HG03045 (cell line): Measurements from ENCODE around the gene NOP56.
"Not testable (repeated sequence)": the region's sequence is repeated elsewhere in the genome, so short reads cannot be mapped to it uniquely, and the experiment has no call there.

Experiments
- ATAC-seq: cut with Tn5 transposase; IDR thresholded peaks from one replicate; pipeline ENCODE4 v1.9.1; 2021; ENCODE audit warnings: mild to moderate bottlenecking, moderate library complexity; ENCODE audit not compliant: unreplicated experiment

The NOP56 gene

GRCh38 chr20:2682040-2682439, 29.6 kb downstream of the NOP56 start:
- not testable (repeated sequence) for ATAC-seq

- not testable (repeated sequence) for ATAC-seq
Measured at GRCh38 chr20:2684817-2685216, 32.4 kb downstream of the NOP56 start.

- ATAC-seq, result no peak
Measured at GRCh38 chr20:2687514-2687913, 35.1 kb downstream of the NOP56 start.

- ATAC-seq, result no peak
Measured at GRCh38 chr20:2688041-2688591, 35.7 kb downstream of the NOP56 start.

- no peak for ATAC-seq
Measured at GRCh38 chr20:2690213-2690612, 37.8 kb downstream of the NOP56 start.

GRCh38 chr20:2690718-2691117, 38.3 kb downstream of the NOP56 start:
- no peak for ATAC-seq

- ATAC-seq, result no peak
Measured at GRCh38 chr20:2691127-2691526, 38.7 kb downstream of the NOP56 start.

- ATAC-seq, result no peak
Measured at GRCh38 chr20:2691663-2692035, 39.2 kb downstream of the NOP56 start.

GRCh38 chr20:2692036-2692885, 39.8 kb downstream of the NOP56 start, which contains the start of gene EBF4:
TSS of gene EBF4 (plus strand) at chr20:2692780. CDS start at chr20:2693646, 866 bp downstream.
- ATAC-seq, result no peak

- no peak for ATAC-seq
Measured at GRCh38 chr20:2692886-2693285, 40.5 kb downstream of the NOP56 start.

- ATAC-seq, result no peak
Measured at GRCh38 chr20:2693286-2694007, 41.0 kb downstream of the NOP56 start.

GRCh38 chr20:2694008-2694471, 41.6 kb downstream of the NOP56 start:
- ATAC-seq, result no peak

GRCh38 chr20:2694519-2694918, 42.1 kb downstream of the NOP56 start:
- ATAC-seq, result no peak

- no peak for ATAC-seq
Measured at GRCh38 chr20:2695206-2695983, 43.0 kb downstream of the NOP56 start.

- ATAC-seq, result not testable (repeated sequence)
Measured at GRCh38 chr20:2695984-2696525, 43.6 kb downstream of the NOP56 start.

GRCh38 chr20:2696646-2697045, 44.2 kb downstream of the NOP56 start:
- ATAC-seq, result no peak

GRCh38 chr20:2697768-2698167, 45.3 kb downstream of the NOP56 start:
- no peak for ATAC-seq

GRCh38 chr20:2698186-2698817, 45.9 kb downstream of the NOP56 start:
- no peak for ATAC-seq

GRCh38 chr20:2698912-2699311, 46.5 kb downstream of the NOP56 start:
- no peak for ATAC-seq

- no peak for ATAC-seq
Measured at GRCh38 chr20:2699775-2700413, 47.5 kb downstream of the NOP56 start.
